SK-N-SH (cell line): Measurements from ENCODE around the gene PSMD2. TPM values are rescaled to one million over a fixed set of nuclear protein-coding genes. Genes with fewer than 3 reads are reported as not detected.

ENCODE experiments used
- CTCF ChIA-PET: fragments of 300-600, 350-600 bp; formaldehyde crosslinking; extraction: SDS; loops from one replicate; lab custom pipeline; 2021; lab: Yijun Ruan, JAX
- POLR2A ChIA-PET: fragments of 350-600 bp; sonication (Branson Sonifier 250); formaldehyde crosslinking; extraction: SDS; loops from one replicate; lab custom pipeline; 2020; ENCODE audit warnings: antibody characterized with exemption, inconsistent platforms; lab: Yijun Ruan, JAX
- DNase-seq: peaks from one replicate; pipeline ENCODE4 v3.0.0; 2012
- H2AFZ ChIP-seq: fragments of 200-600 bp; sonication (generic); 2 replicates; pipeline ENCODE4 v1.8.1; 2016; ENCODE audit warnings: antibody characterized with exemption, mild to moderate bottlenecking, low read depth
- H3F3A ChIP-seq: fragments of 200-600 bp; sonication (generic); replicated peaks from 2 replicates; pipeline ENCODE3; 2016; ENCODE audit warnings: antibody characterized with exemption, mild to moderate bottlenecking; ENCODE audit not compliant: insufficient read depth
- H3K27ac ChIP-seq, 2 experiments: fragments of 200-500 bp in 1 of 2; fragments of 200-600 bp in 1 of 2; sonication (Bioruptor generic) in 1 of 2; sonication (generic), shearing (Covaris generic) in 1 of 2; 2 replicates each; pipeline versions ENCODE4 v1.5.1 to v1.6.1; 2014 to 2016; ENCODE audit warnings: low read depth in 2 of 2, inconsistent platforms in 1 of 2, low read length in 1 of 2, mild to moderate bottlenecking in 1 of 2, mixed read lengths in 1 of 2
- H3K27me3 ChIP-seq: fragments of 200-600 bp; sonication (generic), shearing (Covaris generic); 2 replicates; pipeline ENCODE4 v1.6.1; 2016; ENCODE audit warnings: mixed run types; ENCODE audit not compliant: insufficient read depth
- H3K36me3 ChIP-seq, 2 experiments: fragments of 200-500 bp in 1 of 2; fragments of 200-600 bp in 1 of 2; sonication (Bioruptor generic) in 1 of 2; sonication (generic) in 1 of 2; replicated peaks in 1 of 2; 2 replicates each; pipeline versions ENCODE3 to v1.5.1; 2014 to 2016; ENCODE audit warnings: low read length in 1 of 2, mild to moderate bottlenecking in 1 of 2; ENCODE audit not compliant: insufficient read depth in 2 of 2, control insufficient read depth in 1 of 2
- H3K4me1 ChIP-seq, 2 experiments: fragments of 200-500 bp in 1 of 2; fragments of 200-600 bp in 1 of 2; sonication (Bioruptor generic) in 1 of 2; sonication (generic), shearing (Covaris generic) in 1 of 2; 2 replicates each; pipeline versions ENCODE4 v1.5.1 to v1.6.1; 2014 to 2016; ENCODE audit warnings: low read depth in 1 of 2, low read length in 1 of 2, mixed run types in 1 of 2; ENCODE audit not compliant: insufficient read depth in 2 of 2, control insufficient read depth in 1 of 2
- H3K4me2 ChIP-seq: fragments of 200-600 bp; sonication (generic), shearing (Covaris generic); 2 replicates; pipeline ENCODE4 v1.6.1; 2017; ENCODE audit warnings: mixed run types
- H3K4me3 ChIP-seq, 2 experiments: fragments of 200-500 bp in 1 of 2; fragments of 200-600 bp in 1 of 2; sonication (Bioruptor generic) in 1 of 2; sonication (generic), shearing (Covaris generic) in 1 of 2; 2 replicates each; pipeline versions ENCODE4 v1.5.1 to v1.8.1; 2014 to 2016; ENCODE audit warnings: low read depth in 2 of 2, inconsistent platforms in 1 of 2, low read length in 1 of 2, mild to moderate bottlenecking in 1 of 2, mixed read lengths in 1 of 2, moderate library complexity in 1 of 2
- H3K79me2 ChIP-seq: fragments of 200-600 bp; sonication (generic); 2 replicates; pipeline ENCODE4 v1.8.1; 2017; ENCODE audit warnings: mild to moderate bottlenecking; ENCODE audit not compliant: insufficient read depth
- H3K9ac ChIP-seq: fragments of 200-600 bp; sonication (generic); 2 replicates; pipeline ENCODE4 v1.6.1; 2017; ENCODE audit warnings: mixed run types
- H3K9me2 ChIP-seq: fragments of 200-600 bp; sonication (generic); 2 replicates; pipeline ENCODE4 v1.6.1; 2017; ENCODE audit warnings: mixed run types
- H3K9me3 ChIP-seq: fragments of 200-600 bp; sonication (generic); 2 replicates; pipeline ENCODE4 v1.6.1; 2017; ENCODE audit warnings: mixed run types, mild to moderate bottlenecking, moderate library complexity
- H4K20me1 ChIP-seq: fragments of 200-600 bp; sonication (generic); 2 replicates; pipeline ENCODE4 v1.6.1; 2017; ENCODE audit warnings: mild to moderate bottlenecking, mixed run types; ENCODE audit not compliant: insufficient read depth
- CHD2 ChIP-seq: fragments of 150-350 bp; IDR thresholded peaks from 2 replicates; pipeline ENCODE4 v1.6.1; 2018; ENCODE audit warnings: low read length; ENCODE audit not compliant: partially characterized antibody
- ELF1 ChIP-seq: IDR thresholded peaks from 2 replicates; pipeline ENCODE4 v1.4.0; 2012
- EZH2phosphoT487 ChIP-seq: fragments of 200-600 bp; sonication (generic); IDR thresholded peaks from 2 replicates; pipeline ENCODE4 v1.6.1; 2017; ENCODE audit warnings: low read depth, mixed run types, mild to moderate bottlenecking, antibody characterized with exemption, moderate library complexity, borderline replicate concordance
- FOXJ3 ChIP-seq: sonication (generic); formaldehyde crosslinking; IDR thresholded peaks from 2 replicates; pipeline ENCODE4 v1.5.1; 2020; ENCODE audit warnings: mild to moderate bottlenecking, missing genetic modification reagents
- FOXM1 ChIP-seq: IDR thresholded peaks from 2 replicates; pipeline ENCODE4 v1.4.0; 2012; ENCODE audit warnings: low read depth, mild to moderate bottlenecking
- GABPA ChIP-seq: IDR thresholded peaks from 2 replicates; pipeline ENCODE4 v1.4.0; 2012; ENCODE audit warnings: low read depth, mild to moderate bottlenecking
- IRF3 ChIP-seq: fragments of 150-350 bp; IDR thresholded peaks from 2 replicates; pipeline ENCODE4 v1.6.1; 2016; ENCODE audit warnings: mild to moderate bottlenecking, low read depth, low read length
- MEF2A ChIP-seq: IDR thresholded peaks from 2 replicates; pipeline ENCODE4 v1.4.0; 2012; ENCODE audit warnings: low read depth, borderline replicate concordance
- MXI1 ChIP-seq: IDR thresholded peaks from 2 replicates; pipeline ENCODE4 v1.6.1; 2012; ENCODE audit warnings: mild to moderate bottlenecking, low read depth, low read length, improper control_type of control experiment
- NFIC ChIP-seq: IDR thresholded peaks from 2 replicates; pipeline ENCODE4 v1.4.0; 2012; ENCODE audit warnings: borderline replicate concordance
- NRF1 ChIP-seq: IDR thresholded peaks from 2 replicates; pipeline ENCODE4 v1.6.1; 2012; ENCODE audit warnings: low read depth, mild to moderate bottlenecking, low read length
- RAD21 ChIP-seq: IDR thresholded peaks from 2 replicates; pipeline ENCODE4 v1.6.1; 2012; ENCODE audit warnings: mild to moderate bottlenecking, low read length
- RFX5 ChIP-seq: IDR thresholded peaks from 2 replicates; pipeline ENCODE4 v1.6.1; 2012; ENCODE audit warnings: mild to moderate bottlenecking, improper control_type of control experiment, low read length
- RXRA ChIP-seq: IDR thresholded peaks from 2 replicates; pipeline ENCODE4 v1.4.0; 2012; ENCODE audit warnings: low read depth, mild to moderate bottlenecking, borderline replicate concordance
- SMC3 ChIP-seq: IDR thresholded peaks from 2 replicates; pipeline ENCODE4 v1.6.1; 2012; ENCODE audit warnings: low read depth, low read length, improper control_type of control experiment
- TEAD4 ChIP-seq: IDR thresholded peaks from 2 replicates; pipeline ENCODE4 v1.4.0; 2012; ENCODE audit warnings: mild to moderate bottlenecking, borderline replicate concordance; ENCODE audit not compliant: insufficient read depth
- USF2 ChIP-seq: fragments of 150-350 bp; IDR thresholded peaks from 2 replicates; pipeline ENCODE4 v1.6.1; 2017; ENCODE audit warnings: antibody characterized with exemption, low read length, low read depth, borderline replicate concordance
- YY1 ChIP-seq: IDR thresholded peaks from 2 replicates; pipeline ENCODE4 v1.4.0; 2012; ENCODE audit warnings: low read depth, mild to moderate bottlenecking
- ZBTB33 ChIP-seq: IDR thresholded peaks from 2 replicates; pipeline ENCODE4 v1.4.0; 2012; ENCODE audit warnings: low read depth, borderline replicate concordance
- WGBS: methylation state at CpG from one replicate; pipeline ENCODE4 v1.1.6; 2017; ENCODE audit warnings: low lambda C conversion rate; 5-methylcytosine and 5-hydroxymethylcytosine counted together
- polyA plus RNA-seq, 3 experiments: library from polyadenylated mRNA; depleted of rRNA; stranded (reverse); fragments of >200 nt; gene quantifications; 2 replicates each; pipeline ENCODE4 v1.2.3, GENCODE V29; 2012
- TF ChIP-seq, protein P1 (sequence below): IDR thresholded peaks from 2 replicates; pipeline ENCODE4 v1.6.1; 2012; ENCODE audit warnings: mild to moderate bottlenecking, low read depth, low read length, moderate library complexity

The PSMD2 gene
- polyA plus RNA-seq, 1 of the 3 experiments (the other 2 are of a cell fraction), result 328 TPM

- WGBS, result 11% methylated on average over 13 of the region's 16 CpGs
- no peaks in the 10 kb centered on the region for H3K9me3 ChIP-seq
- peak overlapping the region; percentile 86 to 89 for H3K27ac ChIP-seq
- peak overlapping the region; percentile 94 for H3K9ac ChIP-seq
- H3K36me3 ChIP-seq, result peaks cover 20 to 21% of the 10 kb centered on the region in 2 experiments
- POLR2A ChIA-PET, result interaction anchor here (2.2 to 2.3 kb wide), 2 partner anchors 11 to 21 kb away, joined by 5 to 8 read pairs; partner anchors contain the start of gene FAM131A
- no peak for TF ChIP-seq FOXJ3 (CRISPR knock-in tag)
- no peak for TF ChIP-seq YY1
- TF ChIP-seq CHD2, result no peak
- TF ChIP-seq SMC3, result no peak
- TF ChIP-seq GABPA, result no peak
- no peak for TF ChIP-seq ELF1
- no peak for TF ChIP-seq RAD21
- TF ChIP-seq, protein P1, sequence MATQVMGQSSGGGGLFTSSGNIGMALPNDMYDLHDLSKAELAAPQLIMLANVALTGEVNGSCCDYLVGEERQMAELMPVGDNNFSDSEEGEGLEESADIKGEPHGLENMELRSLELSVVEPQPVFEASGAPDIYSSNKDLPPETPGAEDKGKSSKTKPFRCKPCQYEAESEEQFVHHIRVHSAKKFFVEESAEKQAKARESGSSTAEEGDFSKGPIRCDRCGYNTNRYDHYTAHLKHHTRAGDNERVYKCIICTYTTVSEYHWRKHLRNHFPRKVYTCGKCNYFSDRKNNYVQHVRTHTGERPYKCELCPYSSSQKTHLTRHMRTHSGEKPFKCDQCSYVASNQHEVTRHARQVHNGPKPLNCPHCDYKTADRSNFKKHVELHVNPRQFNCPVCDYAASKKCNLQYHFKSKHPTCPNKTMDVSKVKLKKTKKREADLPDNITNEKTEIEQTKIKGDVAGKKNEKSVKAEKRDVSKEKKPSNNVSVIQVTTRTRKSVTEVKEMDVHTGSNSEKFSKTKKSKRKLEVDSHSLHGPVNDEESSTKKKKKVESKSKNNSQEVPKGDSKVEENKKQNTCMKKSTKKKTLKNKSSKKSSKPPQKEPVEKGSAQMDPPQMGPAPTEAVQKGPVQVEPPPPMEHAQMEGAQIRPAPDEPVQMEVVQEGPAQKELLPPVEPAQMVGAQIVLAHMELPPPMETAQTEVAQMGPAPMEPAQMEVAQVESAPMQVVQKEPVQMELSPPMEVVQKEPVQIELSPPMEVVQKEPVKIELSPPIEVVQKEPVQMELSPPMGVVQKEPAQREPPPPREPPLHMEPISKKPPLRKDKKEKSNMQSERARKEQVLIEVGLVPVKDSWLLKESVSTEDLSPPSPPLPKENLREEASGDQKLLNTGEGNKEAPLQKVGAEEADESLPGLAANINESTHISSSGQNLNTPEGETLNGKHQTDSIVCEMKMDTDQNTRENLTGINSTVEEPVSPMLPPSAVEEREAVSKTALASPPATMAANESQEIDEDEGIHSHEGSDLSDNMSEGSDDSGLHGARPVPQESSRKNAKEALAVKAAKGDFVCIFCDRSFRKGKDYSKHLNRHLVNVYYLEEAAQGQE, result no peak
- no peak for TF ChIP-seq TEAD4
- no peak for TF ChIP-seq EZH2phosphoT487
- no peak; the same call in 1 of the 2 replicates for TF ChIP-seq MXI1
- no peak overlapping the region for H2AFZ ChIP-seq
- H3K9me2 ChIP-seq, result no peaks in the 10 kb centered on the region
- peak overlapping the region; percentile 99 for H3K4me2 ChIP-seq
- H3K27me3 ChIP-seq, result no peaks in the 10 kb centered on the region
- peaks cover 63% of the 10 kb centered on the region for H3K79me2 ChIP-seq
- H4K20me1 ChIP-seq, result peaks cover 52% of the 10 kb centered on the region
- DNase-seq, result peak; percentile 50
- peaks cover 31 to 38% of the 10 kb centered on the region in 2 experiments; a peak in 3 of 4 replicates for H3K4me1 ChIP-seq
- CTCF ChIA-PET, result interaction anchor here (1.0 kb wide), 1 partner anchor 66 kb away, joined by 3 read pairs; the partner anchor contains the start of gene EEF1AKMT4
- H3F3A ChIP-seq, result peaks cover 40% of the 10 kb centered on the region
- H3K4me3 ChIP-seq, result peak overlapping the region; percentile 64 to 70
Observed at GRCh38 chr3:184315871-184316661, 17.0 kb downstream of the PSMD2 start.

DNA sequence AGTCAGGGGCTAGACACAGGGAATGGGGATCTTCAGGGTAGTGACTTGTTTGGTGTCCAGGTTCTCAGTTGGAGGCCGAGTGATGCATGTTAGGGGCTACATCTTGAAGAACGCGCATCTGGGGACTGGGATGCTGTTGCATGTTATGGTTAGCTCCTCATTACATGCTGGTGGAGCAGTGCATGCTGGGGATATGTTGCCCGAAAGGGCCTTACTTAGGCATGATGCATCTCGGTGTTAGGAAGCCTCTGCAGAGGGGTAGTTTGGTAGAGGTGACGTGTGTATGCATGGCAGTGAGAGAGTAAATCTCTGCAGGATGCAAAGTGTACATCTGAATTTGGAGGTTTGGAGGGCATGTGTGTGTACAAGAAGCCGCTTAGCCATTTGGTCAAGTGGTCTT lies 17.8 kb downstream of the PSMD2 start:
- CTCF ChIA-PET, result no interaction called here
- TF ChIP-seq FOXM1 (no peak), RFX5 (no peak), USF2 (no peak), RXRA (no peak), NFIC (no peak), ZBTB33 (no peak), NRF1 (no peak), MEF2A (no peak), IRF3 (no peak), EZH2phosphoT487 (no peak)

More for the DNA sequence above, 17.8 kb downstream of the PSMD2 start:
- H2AFZ ChIP-seq, result no peak overlapping the region
- no peaks in the 10 kb centered on the region for H3K9me2 ChIP-seq
- H3K9ac ChIP-seq, result peak overlapping the region; percentile 94; the same call in 1 of the 2 replicates
- peaks cover 59% of the 10 kb centered on the region for H4K20me1 ChIP-seq
- H3K27ac ChIP-seq, result peak overlapping the region in 1 of 2 experiments; percentile 86; a peak in 1 of 4 replicates
- H3K9me3 ChIP-seq, result no peaks in the 10 kb centered on the region
- 82% methylated on average over 7 of the region's 7 CpGs for whole genome bisulfite sequencing
- peak overlapping the region; percentile 99 for H3K4me2 ChIP-seq
- POLR2A ChIA-PET, result interaction anchor here (2.2 to 2.3 kb wide), 2 partner anchors 10 to 21 kb away, joined by 5 to 8 read pairs; partner anchors contain the start of gene FAM131A
- peaks cover 70% of the 10 kb centered on the region for H3K79me2 ChIP-seq
- H3K36me3 ChIP-seq, result peaks cover 27 to 29% of the 10 kb centered on the region in 2 experiments
- peaks cover 36% of the 10 kb centered on the region for H3F3A ChIP-seq
- no peaks in the 10 kb centered on the region for H3K27me3 ChIP-seq
- peaks cover 31 to 38% of the 10 kb centered on the region in 2 experiments; a peak in 3 of 4 replicates for H3K4me1 ChIP-seq
- H3K4me3 ChIP-seq, result peak overlapping the region; percentile 64 to 70
- no peak for DNase-seq
